Tibial nerve (tissue), 4 donors: ENCODE measurements around the gene CFAP46. TPM values are rescaled to one million over a fixed set of nuclear protein-coding genes. Genes with fewer than 3 reads are reported as not detected.

Source experiments
- DNase-seq, 2 donors: peaks; one replicate each; pipeline ENCODE4 v3.0.0-alpha.2; 2019; ENCODE audit warnings: low spot score in 2 of 2
- H3K27ac ChIP-seq, 4 donors: fragments of 200-600 bp; sonication (generic) in 3 of 4; one replicate each; pipeline ENCODE4 v1.5.1; 2017 to 2019; ENCODE audit warnings: mild to moderate bottlenecking in 1 of 4
- H3K27me3 ChIP-seq, 2 donors: fragments of 200-600 bp; sonication (generic) in 1 of 2; one replicate each; pipeline versions ENCODE4 v1.5.1 to v1.6.0; 2017 to 2019
- H3K36me3 ChIP-seq, 3 donors: fragments of 200-600 bp; sonication (generic); one replicate each; pipeline ENCODE4 v1.5.1; 2018 to 2019
- H3K4me1 ChIP-seq, 4 donors: fragments of 200-600 bp; sonication (generic) in 3 of 4; one replicate each; pipeline ENCODE4 v1.5.1; 2017 to 2019
- H3K4me3 ChIP-seq, 4 donors: fragments of 200-600 bp; sonication (generic) in 3 of 4; one replicate each; pipeline ENCODE4 v1.5.1; 2017 to 2019; ENCODE audit warnings: mild to moderate bottlenecking in 1 of 4, moderate library complexity in 1 of 4
- H3K9me3 ChIP-seq, 4 donors: fragments of 200-600 bp; sonication (generic) in 3 of 4; one replicate each; pipeline ENCODE4 v1.5.1; 2017 to 2019
- EP300 ChIP-seq, 2 donors: sonication (generic); formaldehyde crosslinking; IDR thresholded peaks; one replicate each; pipeline ENCODE4 v1.6.1; 2017; ENCODE audit warnings: antibody characterized with exemption in 2 of 2, mild to moderate bottlenecking in 1 of 2
- POLR2A ChIP-seq, 2 donors: fragments of 450-650 bp; IDR thresholded peaks; one replicate each; pipeline ENCODE4 v1.6.1; 2017; ENCODE audit warnings: antibody characterized with exemption in 2 of 2, mild to moderate bottlenecking in 2 of 2, moderate library complexity in 2 of 2
- WGBS, 2 donors: methylation state at CpG; one replicate each; pipeline ENCODE4 v1.1.5; 2018; 5-methylcytosine and 5-hydroxymethylcytosine counted together
- total RNA-seq, 4 donors: library from RNA; depleted of rRNA; stranded (reverse); fragments of >200 nt; gene quantifications; one replicate each; pipeline ENCODE4 v1.1.0, GENCODE V29; 2016
- TF ChIP-seq, protein P1 (sequence below), 5 experiments: fragments of 200-600 bp in 3 of 5; fragments of 450-650 bp in 2 of 5; sonication (generic) in 3 of 5; IDR thresholded peaks; one replicate each; pipeline ENCODE4 v1.5.1; 2016 to 2019; ENCODE audit warnings: antibody characterized with exemption in 5 of 5, mild to moderate bottlenecking in 3 of 5, moderate library complexity in 2 of 5

CFAP46 gene
- total RNA-seq, 4 donors from 2014 or later, result 0.90 to 1.4 TPM; not detected in 2

GRCh38 chr10:132916956-132917666 is 25.3 kb downstream of the CFAP46 start:
- TF ChIP-seq, protein P1, sequence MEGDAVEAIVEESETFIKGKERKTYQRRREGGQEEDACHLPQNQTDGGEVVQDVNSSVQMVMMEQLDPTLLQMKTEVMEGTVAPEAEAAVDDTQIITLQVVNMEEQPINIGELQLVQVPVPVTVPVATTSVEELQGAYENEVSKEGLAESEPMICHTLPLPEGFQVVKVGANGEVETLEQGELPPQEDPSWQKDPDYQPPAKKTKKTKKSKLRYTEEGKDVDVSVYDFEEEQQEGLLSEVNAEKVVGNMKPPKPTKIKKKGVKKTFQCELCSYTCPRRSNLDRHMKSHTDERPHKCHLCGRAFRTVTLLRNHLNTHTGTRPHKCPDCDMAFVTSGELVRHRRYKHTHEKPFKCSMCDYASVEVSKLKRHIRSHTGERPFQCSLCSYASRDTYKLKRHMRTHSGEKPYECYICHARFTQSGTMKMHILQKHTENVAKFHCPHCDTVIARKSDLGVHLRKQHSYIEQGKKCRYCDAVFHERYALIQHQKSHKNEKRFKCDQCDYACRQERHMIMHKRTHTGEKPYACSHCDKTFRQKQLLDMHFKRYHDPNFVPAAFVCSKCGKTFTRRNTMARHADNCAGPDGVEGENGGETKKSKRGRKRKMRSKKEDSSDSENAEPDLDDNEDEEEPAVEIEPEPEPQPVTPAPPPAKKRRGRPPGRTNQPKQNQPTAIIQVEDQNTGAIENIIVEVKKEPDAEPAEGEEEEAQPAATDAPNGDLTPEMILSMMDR (IDR thresholded peaks at IDR 0.05), result no peak
- TF ChIP-seq EP300 (IDR thresholded peaks at IDR 0.05), result no peak
- TF ChIP-seq POLR2A (IDR thresholded peaks at IDR 0.05), result no peak
- Histone ChIP-seq H3K36me3 (no peaks in the 10 kb centered on the region), H3K27me3 (no peaks in the 10 kb centered on the region), H3K27ac (no peak overlapping the region), H3K4me3 (no peak overlapping the region), H3K9me3 (no peaks in the 10 kb centered on the region), H3K4me1 (no peaks in the 10 kb centered on the region)
- DNase-seq, result no peak
- WGBS, 2 donors, result 85 to 89% methylated on average over 22 to 30 of the region's 31 CpGs

DNA sequence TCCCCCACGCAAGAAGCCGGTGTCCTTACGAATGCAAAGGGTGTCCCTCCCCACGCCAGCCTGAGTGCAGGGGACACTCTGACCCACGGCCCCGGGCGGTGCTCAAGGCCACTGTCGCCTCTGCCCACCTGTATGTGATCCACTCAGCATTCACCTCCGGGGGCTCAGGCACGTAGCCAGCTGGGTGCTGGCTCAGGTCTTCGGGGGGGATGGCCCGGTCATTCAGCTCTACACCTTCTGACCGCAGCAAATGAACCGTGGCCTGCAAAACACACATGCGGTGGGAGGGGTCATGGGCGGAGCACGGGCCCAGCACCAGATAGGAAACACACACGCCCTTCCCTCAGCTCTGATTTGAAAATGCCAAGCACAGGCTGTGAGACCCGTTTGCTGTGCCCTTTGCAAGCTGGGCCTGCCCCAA is 25.9 kb downstream of the CFAP46 start:
- Histone ChIP-seq H3K4me3 (no peak overlapping the region), H3K27ac (no peak overlapping the region), H3K27me3 (no peaks in the 10 kb centered on the region), H3K36me3 (no peaks in the 10 kb centered on the region), H3K9me3 (no peaks in the 10 kb centered on the region), H3K4me1 (peaks cover 0 to 4% (median 0%) of the 10 kb centered on the region in 4 donors)
- WGBS, 2 donors, result 83 to 87% methylated on average over 12 to 19 of the region's 19 CpGs
- no peak for TF ChIP-seq EP300 (IDR thresholded peaks at IDR 0.05)
- TF ChIP-seq, protein P1 (IDR thresholded peaks at IDR 0.05), result no peak
- no peak for TF ChIP-seq POLR2A (IDR thresholded peaks at IDR 0.05)
- no peak for DNase-seq

- no peak for DNase-seq
Observed at GRCh38 chr10:132915411-132915810, 27.0 kb downstream of the CFAP46 start.

DNA sequence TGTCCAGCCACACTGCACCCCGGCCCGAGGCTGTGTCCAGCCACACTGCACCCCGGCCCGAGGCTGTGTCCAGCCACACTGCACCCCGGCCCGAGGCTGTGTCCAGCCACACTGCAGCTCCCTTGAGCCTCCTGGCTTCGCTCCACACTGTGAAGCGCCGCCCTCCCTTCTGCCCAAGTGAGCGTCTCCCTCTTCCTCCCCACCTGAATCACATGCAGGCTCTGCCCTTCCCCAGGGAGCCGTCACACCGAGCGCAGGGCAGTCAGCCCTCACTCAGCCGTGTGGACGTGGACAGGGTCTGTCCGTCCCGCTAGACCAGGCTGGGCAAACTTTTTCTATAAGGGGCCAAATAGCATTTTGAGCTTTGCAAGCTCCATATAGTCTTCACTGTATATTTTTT is 27.6 kb downstream of the CFAP46 start:
- DNase-seq, result no peak
- H3K9me3 ChIP-seq, result no peaks in the 10 kb centered on the region
- 89 to 92% methylated on average over 15 of the region's 17 CpGs for WGBS, 2 donors
- no peak overlapping the region for H3K4me3 ChIP-seq
- H3K4me1 ChIP-seq, result peaks cover 0 to 8% (median 0%) of the 10 kb centered on the region in 4 donors
- no peak for TF ChIP-seq POLR2A (IDR thresholded peaks at IDR 0.05)
- TF ChIP-seq EP300 (IDR thresholded peaks at IDR 0.05), result no peak
- TF ChIP-seq, protein P1 (IDR thresholded peaks at IDR 0.05), result no peak
- H3K27ac ChIP-seq, result no peak overlapping the region
- H3K27me3 ChIP-seq, result no peaks in the 10 kb centered on the region
- H3K36me3 ChIP-seq, result no peaks in the 10 kb centered on the region

More at GRCh38 chr10:132915411-132915810, 27.0 kb downstream of the CFAP46 start:
- Histone ChIP-seq H3K4me3 (no peak overlapping the region), H3K9me3 (no peaks in the 10 kb centered on the region), H3K27me3 (no peaks in the 10 kb centered on the region), H3K36me3 (no peaks in the 10 kb centered on the region), H3K27ac (no peak overlapping the region), H3K4me1 (peaks cover 0 to 8% (median 0%) of the 10 kb centered on the region in 4 donors)
- 88% methylated on average over 25 to 30 of the region's 30 CpGs for WGBS, 2 donors
- no peak for TF ChIP-seq POLR2A (IDR thresholded peaks at IDR 0.05)
- no peak for TF ChIP-seq EP300 (IDR thresholded peaks at IDR 0.05)
- TF ChIP-seq, protein P1 (IDR thresholded peaks at IDR 0.05), result no peak

- no peak for TF ChIP-seq POLR2A (IDR thresholded peaks at IDR 0.05)
- TF ChIP-seq, protein P1 (IDR thresholded peaks at IDR 0.05), result no peak
- no peak for TF ChIP-seq EP300 (IDR thresholded peaks at IDR 0.05)
- peak in 1 of 2 donors; percentile 3 for DNase-seq
- Histone ChIP-seq H3K9me3 (peaks cover 0 to 2% (median 0%) of the 10 kb centered on the region in 4 donors), H3K27me3 (no peaks in the 10 kb centered on the region), H3K36me3 (no peaks in the 10 kb centered on the region), H3K27ac (no peak overlapping the region), H3K4me3 (no peak overlapping the region), H3K4me1 (peaks cover 0 to 8% (median 0%) of the 10 kb centered on the region in 4 donors)
- WGBS, 2 donors, result 74 to 82% methylated on average over 15 to 23 of the region's 26 CpGs
Observed at GRCh38 chr10:132913559-132914115, 28.7 kb downstream of the CFAP46 start.
